ENCODE measurements around the gene PLPPR2. TPM values are rescaled to one million over a fixed set of nuclear protein-coding genes. Genes with fewer than 3 reads are reported as not detected.

PLPPR2 gene
- total and polyA plus RNA-seq, 2 donors: 1.3 to 9.7 TPM

- peaks cover 0 to 2% of the 10 kb centered on the region in 2 donors for H3K9me3 ChIP-seq (ENCODE audit: control insufficient read depth in 2 of 2, insufficient read depth in 1 of 2, low read length in 1 of 2)
- H3K4me1 ChIP-seq (ENCODE audit: control insufficient read depth in 2 of 2, insufficient read depth in 2 of 2, low read length in 2 of 2): peaks cover 5 to 9% of the 10 kb centered on the region in 2 donors
- no peaks in the 10 kb centered on the region for H3K36me3 ChIP-seq (ENCODE audit: control insufficient read depth in 2 of 2, insufficient read depth in 2 of 2, low read length in 1 of 2)
- peaks cover 26 to 52% of the 10 kb centered on the region in 2 donors for H3K27me3 ChIP-seq (ENCODE audit: control insufficient read depth in 2 of 2, insufficient read depth in 1 of 2, low read length in 1 of 2)
- no peak for DNase-seq (ENCODE audit: low read depth in 6 of 9, low spot score in 9 of 9)
- no peak overlapping the region for H3K4me3 ChIP-seq (ENCODE audit: low read length in 2 of 2)
- H3K27ac ChIP-seq (ENCODE audit: low read depth in 1 of 2, low read length in 1 of 2): no peak overlapping the region
- WGBS: 97% methylated on average over 2 of the region's 2 CpGs
Observed at GRCh38 chr19:11414544-11414943, 59.3 kb downstream of the PLPPR2 start.

Other genes with a start within 250 kb of the PLPPR2 start
- gene SPC24, start 199.7 kb upstream of the PLPPR2 start, total RNA-seq: 46.1 TPM
- gene SPC24, start 199.7 kb upstream of the PLPPR2 start, polyA plus RNA-seq: 4.0 TPM
- 12.3 TPM for gene KANK2, start 157.9 kb upstream of the PLPPR2 start, total RNA-seq
- gene KANK2, start 157.9 kb upstream of the PLPPR2 start, polyA plus RNA-seq: 18.3 TPM
- gene ANGPTL8, start 115.8 kb upstream of the PLPPR2 start, total RNA-seq: not detected
- gene ANGPTL8, start 115.8 kb upstream of the PLPPR2 start, polyA plus RNA-seq: 0.16 TPM
- 3.9 TPM for gene DOCK6, start 92.9 kb upstream of the PLPPR2 start, total RNA-seq
- gene DOCK6, start 92.9 kb upstream of the PLPPR2 start, polyA plus RNA-seq: 20.8 TPM
- gene TSPAN16, start 59.3 kb upstream of the PLPPR2 start, total RNA-seq: not detected
- gene TSPAN16, start 59.3 kb upstream of the PLPPR2 start, polyA plus RNA-seq: not detected
- 5.1 TPM for gene RAB3D, start 15.8 kb upstream of the PLPPR2 start, total RNA-seq
- 7.8 TPM for gene RAB3D, start 15.8 kb upstream of the PLPPR2 start, polyA plus RNA-seq
- gene TMEM205, start 9.2 kb upstream of the PLPPR2 start, total RNA-seq: 54.5 TPM
- 75.2 TPM for gene TMEM205, start 9.2 kb upstream of the PLPPR2 start, polyA plus RNA-seq
- 9.4 TPM for gene CCDC159, start 8.9 kb upstream of the PLPPR2 start, total RNA-seq
- 56.9 TPM for gene CCDC159, start 8.9 kb upstream of the PLPPR2 start, polyA plus RNA-seq
- 3.3 TPM for gene SWSAP1, start 19.2 kb downstream of the PLPPR2 start, total RNA-seq
- 5.9 TPM for gene SWSAP1, start 19.2 kb downstream of the PLPPR2 start, polyA plus RNA-seq
- gene EPOR, start 28.9 kb downstream of the PLPPR2 start, total RNA-seq: 3.1 TPM
- 5.0 TPM for gene EPOR, start 28.9 kb downstream of the PLPPR2 start, polyA plus RNA-seq
- 0.28 TPM for gene RGL3, start 63.9 kb downstream of the PLPPR2 start, total RNA-seq
- gene RGL3, start 63.9 kb downstream of the PLPPR2 start, polyA plus RNA-seq: 5.3 TPM
- gene ODAD3, start 79.7 kb downstream of the PLPPR2 start, total RNA-seq: 0.09 TPM
- 0.64 TPM for gene ODAD3, start 79.7 kb downstream of the PLPPR2 start, polyA plus RNA-seq
- gene PRKCSH, start 80.2 kb downstream of the PLPPR2 start, total RNA-seq: 62.9 TPM
- 108 TPM for gene PRKCSH, start 80.2 kb downstream of the PLPPR2 start, polyA plus RNA-seq
- gene ELAVL3, start 125.6 kb downstream of the PLPPR2 start, total RNA-seq: 0.09 TPM
- gene ELAVL3, start 125.6 kb downstream of the PLPPR2 start, polyA plus RNA-seq: 0.05 TPM
- 6.9 TPM for gene ZNF653, start 150.4 kb downstream of the PLPPR2 start, total RNA-seq
- gene ZNF653, start 150.4 kb downstream of the PLPPR2 start, polyA plus RNA-seq: 14.1 TPM
- 26.3 TPM for gene ECSIT, start 173.7 kb downstream of the PLPPR2 start, total RNA-seq
- gene ECSIT, start 173.7 kb downstream of the PLPPR2 start, polyA plus RNA-seq: 31.0 TPM
- 0.47 TPM for gene CNN1, start 183.4 kb downstream of the PLPPR2 start, total RNA-seq
- gene CNN1, start 183.4 kb downstream of the PLPPR2 start, polyA plus RNA-seq: 51.8 TPM
- 54.9 TPM for gene ELOF1, start 203.8 kb downstream of the PLPPR2 start, total RNA-seq
- gene ELOF1, start 203.8 kb downstream of the PLPPR2 start, polyA plus RNA-seq: 62.4 TPM
- 34.4 TPM for gene ACP5, start 222.2 kb downstream of the PLPPR2 start, total RNA-seq
- 48.2 TPM for gene ACP5, start 222.2 kb downstream of the PLPPR2 start, polyA plus RNA-seq
- gene ZNF627, start 242.1 kb downstream of the PLPPR2 start, total RNA-seq: 18.4 TPM
- gene ZNF627, start 242.1 kb downstream of the PLPPR2 start, polyA plus RNA-seq: 13.7 TPM